HepG2 (cell line): Measurements from ENCODE around the gene JAZF1.

Experiments used
- FOXA1 ChIP-seq, 2 experiments: fragments of 450-650 bp in 1 of 2; sonication (generic) in 1 of 2; formaldehyde crosslinking in 1 of 2; IDR thresholded peaks; 2 replicates each; pipeline versions ENCODE4 v1.4.0 to v1.6.1; 2016 to 2020; ENCODE audit warnings: missing genetic modification reagents in 1 of 2
- FUBP1 ChIP-seq: sonication (generic); formaldehyde crosslinking; IDR thresholded peaks from 2 replicates; pipeline ENCODE4 v1.5.1; 2020; ENCODE audit warnings: missing genetic modification reagents, mild to moderate bottlenecking, borderline replicate concordance
- TFE3 ChIP-seq: IDR thresholded peaks from 2 replicates; pipeline ENCODE4 v1.6.1; 2016
- ZNF274 ChIP-seq: sonication (generic); formaldehyde crosslinking; IDR thresholded peaks from 2 replicates; pipeline ENCODE4 v1.5.1; 2020; ENCODE audit warnings: mild to moderate bottlenecking, missing genetic modification reagents

GRCh38 chr7:28157076-28157745, 23.4 kb downstream of the JAZF1 start:
- no peak for TF ChIP-seq ZNF274 (CRISPR knock-in tag)
- TF ChIP-seq FOXA1 (IDR thresholded peaks at IDR 0.05): no peak
- no peak for TF ChIP-seq FOXA1 (CRISPR knock-in tag; IDR thresholded peaks at IDR 0.05)
- no peak for TF ChIP-seq FUBP1
- no peak for TF ChIP-seq TFE3
